Frontal cortex (tissue), 4 donors: ENCODE measurements around the gene BOK. TPM values are rescaled to one million over a fixed set of nuclear protein-coding genes. Genes with fewer than 3 reads are reported as not detected.

Experiments used
- DNase-seq, 2 donors: peaks; one replicate each; pipeline ENCODE4 v3.0.0; 2012; ENCODE audit warnings: low spot score in 2 of 2
- FAIRE-seq: peaks from 2 replicates; lab custom pipeline; 2012; peaks lifted over from hg19 to GRCh38; lab: Jason Lieb, UNC
- small RNA-seq: library from RNA; depleted of rRNA; stranded (forward); fragments of <200 nt; gene quantifications from one replicate; pipeline ENCODE3, GENCODE V24; 2014
- total RNA-seq: library from RNA; depleted of rRNA; stranded (reverse); fragments of >200 nt; gene quantifications from one replicate; pipeline ENCODE4 v1.2.3, GENCODE V29; 2014
- donor health status: control.
- donor health status: control.
- donor health status: control.

The BOK gene
- total RNA-seq, 1 donor from 2014 or later, result 20.8 TPM

- DNase-seq, result no peak
Observed at GRCh38 chr2:241615522-241616052, 57.0 kb downstream of the BOK start.

DNA sequence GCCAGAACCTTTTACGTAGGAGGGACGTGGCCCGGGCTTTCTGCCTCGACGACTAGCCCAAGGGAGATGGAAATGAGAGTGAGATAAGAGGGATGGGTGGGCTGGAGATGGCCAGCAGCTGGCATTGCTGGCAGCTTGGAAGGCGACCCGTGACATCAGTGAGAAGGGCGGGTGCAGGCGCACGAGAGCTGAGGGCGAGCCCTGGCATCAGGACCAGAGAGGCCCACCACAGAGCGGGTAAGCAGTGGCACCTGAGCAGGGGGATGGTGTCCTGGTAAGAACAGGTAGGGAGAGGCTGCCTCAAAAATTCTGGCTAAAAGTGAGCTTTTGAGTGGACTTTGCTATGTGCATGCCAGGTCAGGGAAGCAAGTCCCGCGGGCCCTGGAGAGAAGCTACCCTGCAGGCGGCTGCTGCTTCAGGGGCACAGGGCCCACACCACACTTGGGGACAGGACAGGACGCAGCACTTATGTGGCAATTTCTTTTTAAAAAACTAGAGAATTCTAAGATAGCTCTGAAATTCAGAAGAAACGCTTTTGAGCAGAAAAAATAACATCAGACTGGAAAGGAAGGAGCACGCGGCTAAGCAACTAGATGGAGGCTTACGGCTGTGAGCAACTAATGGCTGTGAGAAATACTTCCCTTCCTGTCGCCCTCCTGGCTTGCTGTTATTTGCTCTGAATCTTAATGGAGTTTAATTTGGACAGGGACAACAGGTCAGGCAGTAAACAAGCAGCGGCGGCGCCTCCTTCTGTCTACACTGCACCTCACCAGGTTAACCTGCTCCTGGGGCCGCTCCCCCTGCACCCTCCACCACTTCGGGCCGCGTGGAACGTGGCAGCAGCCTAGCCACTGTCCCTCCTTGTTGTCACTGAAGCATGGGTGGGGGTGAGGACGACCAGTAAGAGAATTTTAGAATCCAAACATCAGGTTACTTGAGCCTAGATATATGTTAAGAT lies 57.9 kb downstream of the BOK start:
- DNase-seq, result no peak
- no peak for FAIRE-seq

More at GRCh38 chr2:241615522-241616052, 57.0 kb downstream of the BOK start:
- FAIRE-seq, result no peak

DNA sequence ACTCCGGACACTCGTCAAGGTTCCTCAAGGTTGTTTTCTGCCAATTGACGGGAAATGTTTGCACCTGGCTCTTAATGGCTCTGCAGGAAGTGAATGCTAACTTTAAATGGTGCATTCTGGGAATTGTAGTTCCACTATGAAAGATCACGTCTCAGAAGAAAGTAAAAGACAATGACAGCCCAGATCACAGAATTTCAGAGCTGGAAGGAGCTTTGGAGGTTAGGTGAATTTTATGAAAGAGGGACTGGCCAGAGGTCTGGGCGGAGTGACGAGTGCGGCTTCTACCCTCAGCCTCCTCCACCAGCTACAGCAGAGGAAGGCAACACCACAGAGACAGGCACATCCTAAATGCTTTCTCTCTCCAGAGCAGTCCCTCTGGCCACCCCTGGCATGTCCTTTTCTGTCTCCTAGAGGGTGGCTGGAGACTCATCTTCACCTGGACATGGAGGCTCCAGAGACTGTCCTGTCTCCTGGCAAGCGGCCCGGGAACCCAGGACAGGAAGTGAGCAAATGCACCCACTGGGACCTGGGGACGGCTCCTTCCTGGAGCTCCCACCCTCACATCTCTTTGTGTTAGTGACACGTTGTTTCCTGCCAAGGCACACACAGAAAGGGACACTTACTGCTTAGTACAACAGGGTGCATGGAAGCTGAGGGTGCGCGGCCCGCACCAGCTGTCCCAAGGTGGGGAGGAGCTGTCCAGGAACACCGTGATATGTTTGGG lies 59.0 kb downstream of the BOK start:
- DNase-seq, result no peak
- no peak for FAIRE-seq

DNA sequence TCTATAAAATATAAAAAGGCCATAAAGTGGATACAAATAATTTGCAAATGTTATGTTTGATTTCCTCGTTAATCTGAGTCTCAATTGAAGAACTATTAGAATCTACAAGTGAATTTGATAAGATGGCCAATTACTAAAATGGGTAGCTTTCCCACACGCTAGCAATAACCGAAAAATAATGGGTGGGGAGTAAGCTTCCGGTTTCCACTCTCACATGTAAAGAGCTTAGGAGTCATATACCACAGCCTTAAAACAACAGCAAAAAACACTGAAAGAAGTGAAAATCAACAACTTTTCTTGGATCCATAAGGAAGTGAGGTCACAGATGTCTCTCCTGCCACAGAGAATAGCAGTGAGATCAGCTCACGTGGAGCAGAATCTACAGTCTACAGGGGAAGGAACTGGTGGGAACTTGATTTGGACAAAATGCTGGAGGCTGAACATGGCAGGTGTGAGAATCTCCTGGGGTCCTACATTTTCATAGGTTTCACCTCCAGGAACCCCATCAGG lies 59.8 kb downstream of the BOK start:
- DNase-seq (no peak), FAIRE-seq (no peak)

DNA sequence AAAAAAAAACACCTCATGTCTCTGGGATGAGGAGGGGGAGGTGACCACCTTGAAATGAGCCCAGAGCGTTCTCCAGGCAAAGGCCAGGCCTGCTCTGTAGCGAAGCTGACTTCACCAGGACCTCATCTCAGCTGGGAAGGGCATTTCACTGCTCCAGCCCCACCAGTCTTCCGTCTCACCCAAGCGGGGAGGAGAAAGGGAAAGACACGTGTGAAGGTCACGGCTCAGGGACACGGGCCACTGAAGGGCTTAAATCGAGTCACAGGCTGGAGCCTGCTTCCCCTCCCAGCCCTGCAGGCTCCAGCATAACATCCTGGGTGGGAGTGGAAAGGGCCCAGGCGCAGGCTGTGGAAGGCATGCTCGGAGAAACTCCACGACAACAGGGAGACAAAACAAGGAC lies 60.3 kb downstream of the BOK start:
- FAIRE-seq, result no peak

GRCh38 chr2:241619597-241620418 lies 61.3 kb downstream of the BOK start:
- DNase-seq (no peak), FAIRE-seq (no peak)

More for the DNA sequence above, 60.3 kb downstream of the BOK start:
- no peak for DNase-seq

GRCh38 chr2:241620419-241620769 lies 61.8 kb downstream of the BOK start:
- FAIRE-seq, result no peak
- DNase-seq, result no peak

Small RNA genes within 50 kb of the gene (small RNA-seq; reads per million reads assigned to genes)
- gene RNA5SP122, result not detected

Other genes starting within 250 kb of the BOK start
- 159 TPM for gene HDLBP, start 243.1 kb upstream of the BOK start, total RNA-seq
- 207 TPM for gene SEPTIN2, start 242.8 kb upstream of the BOK start, total RNA-seq
- 37.1 TPM for gene FARP2, start 202.5 kb upstream of the BOK start, total RNA-seq
- 181 TPM for gene STK25, start 50.2 kb upstream of the BOK start, total RNA-seq
- gene THAP4, start 78.4 kb downstream of the BOK start, total RNA-seq, result 23.6 TPM
- 39.1 TPM for gene ATG4B, start 78.9 kb downstream of the BOK start, total RNA-seq
- 8.6 TPM for gene DTYMK, start 128.1 kb downstream of the BOK start, total RNA-seq
- gene ING5, start 143.3 kb downstream of the BOK start, total RNA-seq, result 24.1 TPM
- 9.4 TPM for gene D2HGDH, start 175.9 kb downstream of the BOK start, total RNA-seq
- gene GAL3ST2, start 218.1 kb downstream of the BOK start, total RNA-seq, result 0.41 TPM